HG03108 (cell line): ENCODE results near the gene COX8C.
"Not testable (repeated sequence)": the region's sequence is repeated elsewhere in the genome, so short reads cannot be mapped to it uniquely, and the experiment has no call there.

Experiments
- ATAC-seq: cut with Tn5 transposase; IDR thresholded peaks from one replicate; pipeline ENCODE4 v1.9.1; 2021; ENCODE audit warnings: moderate library complexity; ENCODE audit not compliant: unreplicated experiment

COX8C gene

DNA sequence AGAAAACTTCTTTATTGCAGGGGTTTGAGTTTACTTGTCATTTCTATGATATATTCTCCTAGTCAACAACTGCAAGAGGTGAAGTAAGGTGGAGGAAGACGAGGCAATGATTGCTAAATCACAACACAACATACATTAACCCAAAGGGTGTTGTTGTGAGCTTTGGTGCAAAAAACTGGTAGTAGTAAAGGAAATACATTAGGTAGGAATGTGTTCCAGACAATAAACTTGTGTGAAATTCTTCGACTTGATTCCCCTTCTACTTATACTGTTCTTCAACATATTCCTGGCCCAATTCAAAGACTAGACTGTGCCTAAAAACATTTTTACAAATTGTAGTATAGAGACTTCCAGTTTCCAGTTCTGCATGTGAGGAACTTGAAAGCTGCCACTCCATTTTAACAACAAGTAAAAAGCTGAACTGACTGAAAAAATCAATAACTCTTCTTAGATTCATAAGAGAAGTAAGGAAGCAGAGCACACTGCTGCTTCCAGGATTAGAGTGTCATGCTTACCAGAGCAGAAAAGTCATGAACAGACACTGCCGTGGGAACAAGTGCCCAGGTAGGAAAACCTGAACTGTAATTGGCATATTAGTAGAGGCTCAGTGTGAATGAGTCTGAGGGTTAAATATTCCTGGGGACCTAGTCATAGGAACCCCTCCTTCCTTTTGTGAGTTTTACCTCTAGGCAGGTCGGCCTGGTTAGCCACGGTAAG lies 22.2 kb downstream of the COX8C start:
- ATAC-seq = peak; percentile 9

DNA sequence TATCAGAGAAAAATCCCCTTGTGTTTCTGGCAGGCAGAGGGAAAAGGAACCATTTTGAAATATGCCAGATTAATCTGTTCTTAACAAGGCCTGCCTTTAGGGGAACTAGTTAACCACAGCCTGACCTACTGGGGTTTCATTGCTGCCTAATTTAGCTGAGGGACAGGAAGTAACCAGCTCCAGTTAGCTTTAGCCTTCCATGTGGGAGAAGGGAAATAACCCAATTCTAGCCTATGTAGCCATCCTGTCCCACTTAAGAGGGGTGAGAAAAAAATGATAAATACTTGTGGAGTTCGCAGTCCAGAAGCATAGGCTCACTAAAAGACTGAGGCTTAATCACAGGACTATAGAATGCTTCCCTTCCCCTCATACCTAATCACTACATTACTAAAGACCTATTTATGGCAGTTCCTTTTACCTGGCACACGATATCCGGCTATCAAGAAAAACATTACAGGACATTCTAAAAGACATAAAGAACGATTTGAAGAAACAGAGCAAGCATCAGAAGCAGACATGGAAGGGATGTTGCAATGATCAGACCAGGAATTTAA lies 22.8 kb downstream of the COX8C start:
- ATAC-seq = peak; percentile 89

- ATAC-seq = peak; percentile 94
Observed at GRCh38 chr14:93375673-93376156, 28.7 kb downstream of the COX8C start.

- no peak for ATAC-seq
Observed at GRCh38 chr14:93379831-93380230, 32.8 kb downstream of the COX8C start.

GRCh38 chr14:93381644-93382043 lies 34.7 kb downstream of the COX8C start:
- ATAC-seq = peak; percentile 70

DNA sequence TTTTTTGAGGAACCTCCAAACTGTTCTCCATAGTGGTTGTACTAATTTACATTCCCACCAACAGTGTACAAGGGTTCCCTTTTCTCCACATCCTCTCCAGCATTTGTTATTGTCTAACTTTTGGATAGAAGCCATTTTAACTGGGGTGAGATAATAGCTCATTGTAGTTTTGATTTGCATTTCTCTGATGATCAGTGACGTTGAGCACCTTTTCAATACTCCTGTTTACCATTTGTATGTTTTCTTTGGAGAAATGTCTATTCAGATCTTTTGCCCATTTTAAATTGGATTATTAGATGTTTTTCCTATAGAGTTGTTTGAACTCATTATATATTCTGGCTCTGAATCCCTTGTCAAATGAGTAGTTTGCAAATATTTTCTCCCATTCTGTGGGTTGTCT lies 37.3 kb downstream of the COX8C start:
- not testable (repeated sequence) for ATAC-seq

DNA sequence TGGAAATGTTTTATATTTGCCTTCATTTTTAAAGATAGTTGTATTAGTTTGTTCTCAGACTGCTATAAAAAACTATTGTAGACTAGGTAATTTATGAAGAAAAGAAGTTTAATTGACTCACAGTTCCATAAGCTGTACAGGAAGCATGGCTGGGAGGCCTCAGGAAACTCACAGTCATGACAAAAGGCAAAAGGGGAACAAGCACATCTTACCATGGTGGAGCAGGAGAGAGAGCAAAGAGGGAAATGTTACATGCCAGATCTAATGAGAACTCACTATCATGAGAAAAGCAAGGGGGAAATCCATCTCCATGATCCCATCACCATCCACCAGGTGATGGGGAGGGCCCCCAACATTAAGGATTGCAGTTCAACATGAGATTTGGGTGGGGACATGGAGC lies 48.2 kb downstream of the COX8C start:
- no peak for ATAC-seq

GRCh38 chr14:93396456-93396855 lies 49.5 kb downstream of the COX8C start:
- no peak for ATAC-seq
